HG02610 (cell line): ENCODE data around the gene ERMN.
"Not testable (repeated sequence)": the region's sequence is repeated elsewhere in the genome, so short reads cannot be mapped to it uniquely, and the experiment has no call there.

ENCODE experiments used
- ATAC-seq: cut with Tn5 transposase; IDR thresholded peaks from one replicate; pipeline ENCODE4 v1.9.1; 2021; ENCODE audit warnings: mild to moderate bottlenecking, moderate library complexity; ENCODE audit not compliant: unreplicated experiment

Gene ERMN

GRCh38 chr2:157301307-157301706 lies 24.3 kb downstream of the ERMN start:
- ATAC-seq: no peak

GRCh38 chr2:157296958-157297357 lies 28.7 kb downstream of the ERMN start:
- ATAC-seq: no peak

- no peak for ATAC-seq
These were observed 29.1 kb downstream of the ERMN start for GRCh38 chr2:157296490-157296889.

- no peak for ATAC-seq
These were observed 32.8 kb downstream of the ERMN start for GRCh38 chr2:157292853-157293252.

GRCh38 chr2:157291018-157291417 lies 34.6 kb downstream of the ERMN start:
- no peak for ATAC-seq

- no peak for ATAC-seq
These were observed 35.1 kb downstream of the ERMN start for GRCh38 chr2:157290525-157290924.

GRCh38 chr2:157287160-157287559 lies 38.5 kb downstream of the ERMN start:
- no peak for ATAC-seq

GRCh38 chr2:157283468-157283867 lies 42.2 kb downstream of the ERMN start:
- no peak for ATAC-seq

GRCh38 chr2:157281316-157281715 lies 44.3 kb downstream of the ERMN start:
- ATAC-seq: no peak

- ATAC-seq: not testable (repeated sequence)
These were observed 46.3 kb downstream of the ERMN start for GRCh38 chr2:157279311-157279710.

- peak; percentile 48 for ATAC-seq
These were observed 53.9 kb downstream of the ERMN start for GRCh38 chr2:157271590-157272203.

- peak; percentile 42 for ATAC-seq
These were observed 55.7 kb downstream of the ERMN start for GRCh38 chr2:157269922-157270321.

- no peak for ATAC-seq
These were observed 56.6 kb downstream of the ERMN start for GRCh38 chr2:157269060-157269459.
